H54 (cell line): Measurements from ENCODE around the gene C1orf210.

ENCODE experiments used
- DNase-seq: peaks from one replicate; pipeline ENCODE4 v3.0.0; 2011; ENCODE audit warnings: low spot score, mixed read lengths; ENCODE audit not compliant: insufficient read length
- FAIRE-seq: peaks from 3 replicates; lab custom pipeline; 2011; peaks lifted over from hg19 to GRCh38; lab: Jason Lieb, UNC
- POLR2A ChIP-seq: IDR thresholded peaks from 2 replicates; pipeline ENCODE4 v1.6.1; 2011; ENCODE audit warnings: low read depth, mild to moderate bottlenecking, low read length

C1orf210 gene

DNA sequence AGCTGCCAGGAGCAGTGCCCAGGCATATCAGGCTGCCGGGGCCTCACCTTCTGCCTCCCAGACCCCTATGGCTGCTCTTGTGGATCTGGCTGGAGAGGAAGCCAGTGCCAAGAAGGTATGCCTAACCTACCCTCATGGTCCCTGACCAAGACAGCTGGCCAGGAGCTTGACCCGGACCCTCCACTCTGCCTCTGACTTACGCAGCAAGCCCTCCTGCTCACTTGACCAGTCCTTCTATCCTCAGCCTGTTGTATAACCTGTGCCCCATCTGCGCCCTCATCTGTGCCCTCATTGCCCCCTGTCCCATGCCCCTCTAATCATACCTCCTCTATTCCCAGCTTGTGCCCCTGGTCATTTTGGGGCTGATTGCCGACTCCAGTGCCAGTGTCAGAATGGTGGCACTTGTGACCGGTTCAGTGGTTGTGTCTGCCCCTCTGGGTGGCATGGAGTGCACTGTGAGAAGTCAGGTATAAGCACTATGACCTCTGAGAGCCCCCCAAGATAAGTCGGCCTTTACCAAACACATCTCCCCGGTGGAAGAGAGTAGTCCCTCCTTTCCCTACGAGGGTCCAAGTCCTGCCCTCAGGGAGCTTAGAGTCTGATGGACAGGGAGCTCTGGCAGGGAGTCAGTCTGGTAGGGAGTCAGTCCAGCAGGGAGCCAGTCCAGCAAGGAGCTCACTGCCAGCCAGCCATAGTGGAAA lies 22.2 kb upstream of the C1orf210 start:
- FAIRE-seq (no peak), DNase-seq (no peak)
- TF ChIP-seq POLR2A = no peak

DNA sequence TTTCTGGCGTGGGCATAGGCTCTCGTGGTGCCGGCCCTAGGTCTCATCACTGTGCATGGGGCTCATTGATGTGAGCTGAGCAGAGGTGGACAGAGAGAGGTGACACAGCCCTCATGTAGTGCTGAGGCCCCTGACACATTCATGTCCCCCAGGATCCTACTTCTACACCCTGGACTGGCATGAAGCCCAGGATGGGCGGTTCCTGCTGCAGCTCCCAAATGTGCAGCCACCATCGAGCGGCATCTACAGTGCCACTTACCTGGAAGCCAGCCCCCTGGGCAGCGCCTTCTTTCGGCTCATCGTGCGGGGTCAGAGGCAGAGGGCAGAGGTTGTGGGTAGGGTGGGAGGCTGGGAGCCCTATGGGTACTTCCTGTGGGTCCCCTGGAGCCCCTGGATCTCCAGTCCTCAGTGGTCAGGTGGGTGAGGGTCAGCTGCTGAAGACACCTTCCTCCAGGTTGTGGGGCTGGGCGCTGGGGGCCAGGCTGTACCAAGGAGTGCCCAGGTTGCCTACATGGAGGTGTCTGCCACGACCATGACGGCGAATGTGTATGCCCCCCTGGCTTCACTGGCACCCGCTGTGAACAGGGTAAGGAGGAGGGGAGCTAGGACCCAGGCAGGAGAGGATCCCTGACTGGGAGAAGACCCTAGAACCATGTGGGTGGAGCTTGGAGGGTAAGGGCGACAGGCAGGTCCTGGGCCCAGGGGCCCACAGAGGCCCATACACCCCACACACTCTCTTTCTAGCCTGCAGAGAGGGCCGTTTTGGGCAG lies 21.5 kb upstream of the C1orf210 start:
- no peak for FAIRE-seq
- no peak for DNase-seq
- no peak for TF ChIP-seq POLR2A

DNA sequence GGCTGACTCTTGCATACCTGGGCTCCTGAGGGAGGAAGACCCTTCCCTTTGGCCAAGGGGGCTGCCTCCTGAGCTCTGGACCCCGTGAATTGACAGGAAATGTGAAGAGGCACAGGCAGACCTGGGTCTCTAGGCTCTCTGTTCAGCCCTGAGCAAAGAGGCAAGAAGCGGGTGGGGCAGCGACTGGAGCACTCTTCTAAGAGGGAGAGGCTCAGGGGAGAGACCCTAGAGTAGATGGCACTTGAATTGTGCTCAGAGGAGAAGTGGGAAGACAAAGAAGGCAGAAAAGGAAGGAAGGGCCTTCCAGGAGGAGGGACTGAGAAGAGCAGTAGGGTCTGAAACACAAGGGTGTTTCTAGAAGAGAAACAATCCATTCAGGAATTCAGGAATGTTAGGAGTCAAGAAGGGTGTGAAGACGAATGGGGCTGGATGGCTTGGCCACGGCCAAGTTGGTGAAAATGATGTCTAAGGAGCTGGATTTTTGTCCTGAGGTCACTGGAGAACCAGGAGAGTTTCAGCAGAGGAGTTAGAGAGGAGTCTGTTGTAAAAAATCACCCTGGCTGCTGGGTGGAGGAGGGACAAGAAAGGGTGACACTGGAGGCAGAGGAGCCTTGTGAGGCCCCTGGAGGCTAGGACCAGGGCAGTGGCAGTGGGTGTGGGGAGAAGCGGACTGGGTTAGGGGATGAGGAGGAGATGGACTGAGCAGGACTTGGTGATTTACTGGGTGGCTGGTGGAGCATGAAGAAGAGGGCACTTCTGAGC lies 20.7 kb upstream of the C1orf210 start:
- no peak for FAIRE-seq
- no peak for DNase-seq
- no peak for TF ChIP-seq POLR2A

DNA sequence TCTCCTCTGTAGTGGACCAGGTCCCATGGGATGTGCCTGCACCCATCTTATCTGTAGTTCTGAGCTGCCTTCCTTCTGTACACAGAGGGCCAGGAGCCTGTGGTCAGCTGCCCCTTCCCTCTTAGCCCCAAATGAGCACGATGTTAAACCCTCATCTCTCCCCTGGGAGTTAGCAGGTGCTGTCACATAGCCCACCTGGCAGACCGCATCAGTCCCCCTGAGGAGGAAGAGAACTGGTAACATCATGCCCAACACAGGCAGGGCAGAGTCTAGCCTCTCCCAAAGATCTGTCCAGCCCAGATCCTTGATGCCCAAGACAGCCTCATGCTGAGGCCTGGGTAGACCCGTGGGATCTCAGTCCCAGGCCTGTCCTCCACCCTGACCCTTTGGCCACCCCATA lies 20.1 kb upstream of the C1orf210 start:
- DNase-seq = no peak
- FAIRE-seq = no peak
- TF ChIP-seq POLR2A = no peak

DNA sequence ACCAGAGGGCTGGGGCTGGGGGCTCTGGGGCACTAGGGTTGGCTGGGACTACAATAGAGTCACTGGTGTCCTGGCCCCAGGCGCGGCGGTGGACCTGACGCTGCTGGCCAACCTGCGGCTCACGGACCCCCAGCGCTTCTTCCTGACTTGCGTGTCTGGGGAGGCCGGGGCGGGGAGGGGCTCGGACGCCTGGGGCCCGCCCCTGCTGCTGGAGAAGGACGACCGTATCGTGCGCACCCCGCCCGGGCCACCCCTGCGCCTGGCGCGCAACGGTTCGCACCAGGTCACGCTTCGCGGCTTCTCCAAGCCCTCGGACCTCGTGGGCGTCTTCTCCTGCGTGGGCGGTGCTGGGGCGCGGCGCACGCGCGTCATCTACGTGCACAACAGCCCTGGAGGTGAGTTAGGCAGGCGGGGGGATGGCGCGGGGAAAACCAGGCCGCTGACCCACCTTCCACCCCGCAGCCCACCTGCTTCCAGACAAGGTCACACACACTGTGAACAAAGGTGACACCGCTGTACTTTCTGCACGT lies 19.5 kb upstream of the C1orf210 start:
- FAIRE-seq (no peak), DNase-seq (no peak)
- TF ChIP-seq POLR2A = no peak

DNA sequence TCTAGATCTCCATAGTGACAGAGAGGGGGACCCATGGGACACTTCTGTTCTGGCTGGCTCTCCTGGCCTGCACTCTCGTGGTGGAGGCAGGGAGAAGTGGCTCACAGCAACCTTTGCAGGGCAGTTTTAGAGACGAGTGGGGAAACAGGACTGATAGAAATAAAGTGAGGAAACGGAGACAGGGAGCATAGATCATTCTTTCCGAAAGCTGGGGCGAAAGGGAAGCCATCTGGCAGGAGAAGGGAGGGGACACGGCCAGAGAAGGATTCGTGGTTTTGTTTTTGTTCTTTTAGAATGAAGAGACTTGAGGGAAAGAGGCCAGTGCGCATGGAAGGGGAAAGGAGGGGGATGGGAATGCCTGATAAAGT lies 18.9 kb upstream of the C1orf210 start:
- FAIRE-seq (no peak), DNase-seq (no peak)

DNA sequence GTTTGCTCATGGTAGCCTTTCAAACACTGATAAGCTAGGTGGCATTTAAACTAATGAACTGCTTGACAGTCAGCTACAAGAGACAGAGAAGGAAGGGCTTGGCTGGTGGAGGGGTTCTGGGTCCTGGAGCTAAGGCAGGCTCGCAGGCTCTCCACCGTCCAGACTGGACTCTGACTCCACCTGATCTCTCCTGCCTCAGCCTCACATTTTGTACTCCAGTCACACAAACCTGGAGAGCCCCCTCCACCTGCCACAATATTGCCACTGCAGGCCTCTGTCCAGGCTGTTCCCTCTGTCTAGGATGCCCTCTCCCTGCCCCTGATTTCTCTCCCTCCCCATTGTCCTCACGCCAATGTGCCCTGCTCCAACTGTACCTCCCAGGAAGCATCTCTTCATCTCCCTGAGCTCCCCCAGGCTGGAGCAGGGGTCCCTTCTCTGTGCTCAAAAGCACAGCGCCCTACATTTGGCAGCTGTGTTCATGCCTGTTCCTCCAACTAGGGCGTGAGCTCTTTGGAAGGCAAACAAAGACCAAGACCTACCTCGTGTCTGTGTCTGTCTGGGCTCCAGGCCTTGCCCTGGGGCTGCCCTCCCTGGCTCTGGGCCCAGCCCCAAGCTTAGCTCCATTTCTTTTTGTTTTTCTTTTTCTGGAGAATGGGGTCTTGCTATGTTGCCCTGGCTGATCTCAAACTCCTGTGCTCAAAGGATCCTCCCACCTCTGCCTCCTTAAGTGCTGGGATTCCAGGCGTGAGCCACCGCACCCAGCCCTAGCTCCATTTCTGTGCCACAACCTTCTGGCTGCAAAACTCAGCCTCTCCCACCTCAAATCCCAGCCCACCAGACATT lies 18.3 kb upstream of the C1orf210 start:
- no peak for DNase-seq
- TF ChIP-seq POLR2A = no peak
- no peak for FAIRE-seq

More for the DNA sequence above, 18.9 kb upstream of the C1orf210 start:
- no peak for TF ChIP-seq POLR2A

DNA sequence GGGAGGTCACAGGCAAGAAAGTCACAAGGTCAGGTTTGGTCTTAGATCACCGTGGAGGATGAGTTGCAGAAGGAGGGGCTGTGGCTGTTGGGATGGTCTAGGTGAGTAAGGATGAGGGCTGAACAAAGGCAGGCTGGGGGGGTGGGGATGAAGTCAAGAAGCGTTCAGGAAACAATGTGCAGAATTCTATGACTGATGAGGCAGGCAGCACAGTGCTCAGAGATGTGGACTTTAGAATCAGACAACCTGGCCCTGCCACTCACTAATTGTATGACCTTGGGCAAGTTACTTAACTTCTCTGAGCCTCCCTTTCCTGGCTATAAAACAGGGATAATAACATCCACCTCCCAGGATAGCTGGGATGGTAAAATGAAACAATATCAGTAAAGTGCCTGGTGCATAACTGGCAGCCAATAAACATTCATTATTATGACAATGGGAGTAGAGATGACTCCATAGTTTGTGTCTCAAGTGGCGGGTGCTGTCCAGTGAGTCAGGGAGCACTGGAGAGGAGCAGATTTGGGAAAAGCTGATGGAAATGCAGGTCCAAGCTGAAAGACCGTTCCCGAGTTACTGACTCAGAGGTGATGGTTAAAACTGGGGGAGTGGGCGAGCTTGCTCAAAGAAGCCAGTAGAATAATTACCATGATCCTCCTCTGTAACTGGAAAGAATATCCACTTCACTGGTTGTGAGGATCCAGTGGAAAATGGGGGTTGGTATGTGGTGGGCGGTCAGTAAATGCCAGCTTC lies 17.5 kb upstream of the C1orf210 start:
- FAIRE-seq = no peak
- no peak for DNase-seq
- no peak for TF ChIP-seq POLR2A

DNA sequence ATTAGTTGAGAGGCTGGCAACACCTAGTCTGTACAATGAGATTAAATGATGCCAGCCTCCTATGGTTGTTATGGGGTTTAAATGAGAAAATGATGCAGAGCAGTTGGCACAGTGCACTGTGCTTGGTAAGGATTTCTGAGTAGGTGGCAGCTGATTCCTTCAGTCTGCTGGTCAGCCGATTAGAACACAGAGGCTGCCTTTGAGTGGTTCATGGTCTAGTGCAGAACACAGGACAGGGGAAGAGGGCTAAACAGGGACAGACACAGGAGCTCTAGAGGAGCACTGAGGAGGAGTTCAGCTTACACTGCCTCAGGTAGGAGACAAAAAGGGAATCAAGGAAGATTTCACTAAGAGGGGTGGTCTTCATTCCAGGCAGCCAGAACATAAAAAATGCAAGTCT lies 16.8 kb upstream of the C1orf210 start:
- DNase-seq = no peak
- FAIRE-seq = no peak
- no peak for TF ChIP-seq POLR2A

DNA sequence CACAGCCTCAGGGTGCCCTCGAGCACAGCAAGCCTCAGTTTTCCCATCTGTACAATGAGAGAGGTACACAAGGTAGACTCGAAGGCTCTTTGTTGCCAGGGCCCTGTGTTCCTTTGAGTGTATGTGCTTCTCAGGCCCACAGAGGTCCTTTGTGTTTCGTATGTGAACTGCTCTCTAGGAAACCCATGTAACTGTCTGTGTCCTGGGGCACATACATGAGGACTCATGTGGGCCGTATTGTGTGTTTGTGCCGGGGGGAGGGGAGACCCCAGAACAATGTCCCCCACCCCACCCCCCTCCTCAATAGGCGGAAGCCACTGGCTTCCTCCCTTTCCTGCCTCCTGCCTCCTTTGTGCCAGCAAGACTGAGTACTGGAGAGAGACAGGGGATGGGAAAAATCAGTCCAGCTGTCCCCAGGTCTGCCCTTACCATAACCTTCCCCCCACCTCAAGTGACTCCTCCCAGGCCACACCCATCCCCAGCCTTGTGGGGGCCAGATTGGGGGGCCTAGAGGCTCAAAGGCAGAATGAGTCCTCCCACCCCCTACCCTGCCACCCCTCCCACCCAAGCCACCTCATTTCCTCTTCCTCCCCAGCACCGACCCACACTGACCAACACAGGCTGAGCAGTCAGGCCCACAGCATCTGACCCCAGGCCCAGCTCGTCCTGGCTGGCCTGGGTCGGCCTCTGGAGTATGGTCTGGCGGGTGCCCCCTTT lies 15.2 kb upstream of the C1orf210 start, which contains the start of gene TIE1:
Gene TIE1, plus strand, starts transcription at position 605 of the 717 bp plus-strand sequence. Its CDS starts 90 bp downstream, at position 695.
- FAIRE-seq = no peak
- no peak for TF ChIP-seq POLR2A
- DNase-seq = no peak

DNA sequence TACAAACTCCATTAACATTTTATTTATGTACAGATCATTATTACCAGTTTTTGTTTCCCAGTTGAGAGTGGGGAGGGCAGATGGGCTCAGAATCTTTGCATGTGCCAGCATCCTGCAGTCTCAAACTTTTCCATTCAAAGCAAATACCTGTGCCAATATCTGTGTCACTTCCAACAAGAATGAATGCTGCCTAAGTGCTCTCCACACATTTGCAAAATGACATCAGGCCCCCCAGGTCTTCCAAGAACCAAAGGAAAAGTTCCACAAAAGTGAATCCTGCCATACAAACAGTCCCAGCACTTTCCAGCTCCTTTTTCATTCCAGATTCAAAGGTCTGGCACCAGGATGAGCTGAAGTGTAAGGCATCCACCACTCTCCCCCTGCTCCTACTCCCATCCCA lies 13.7 kb upstream of the C1orf210 start:
- FAIRE-seq (no peak), DNase-seq (no peak)
- no peak for TF ChIP-seq POLR2A

DNA sequence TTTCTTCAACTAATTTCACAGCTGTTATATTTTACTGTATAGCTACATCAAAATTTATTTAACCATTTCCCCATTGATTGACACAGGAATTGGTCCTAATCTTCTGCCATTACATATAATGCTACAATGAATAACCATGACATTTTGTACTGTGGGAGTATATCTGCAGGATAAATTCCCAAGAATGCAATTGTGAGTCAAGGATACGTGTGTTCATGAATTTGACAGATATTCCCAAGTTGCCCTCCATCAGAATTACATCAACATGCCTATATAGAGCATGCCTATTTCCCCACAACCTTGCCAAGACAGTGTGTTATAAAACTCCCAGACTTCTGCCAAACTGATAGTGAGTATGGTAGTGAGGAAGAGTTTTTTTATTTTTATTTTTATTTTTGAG lies 12.7 kb upstream of the C1orf210 start:
- no peak for TF ChIP-seq POLR2A
- DNase-seq (no peak), FAIRE-seq (no peak)
